Mesenchymal stem cell (in vitro differentiated cells and primary cell): ENCODE data around the gene CBX2.
A peak's percentile ranks its signal among the peaks of the same experiment; 100 is the strongest.

Experiments used
- DNase-seq: peaks from one replicate; pipeline ENCODE4 v3.0.0-alpha.2; 2013
- H2AFZ ChIP-seq: one replicate; pipeline ENCODE4 v1.6.1; 2013; ENCODE audit warnings: low read depth, mild to moderate bottlenecking, control low read depth, inconsistent platforms, low read length, moderate library complexity
- H2AK5ac ChIP-seq: 2 replicates; pipeline ENCODE4 v1.6.1; 2013; ENCODE audit warnings: low read length, moderate library complexity, mild to moderate bottlenecking, inconsistent platforms; ENCODE audit not compliant: severe bottlenecking
- H2BK120ac ChIP-seq: one replicate; pipeline ENCODE4 v1.6.1; 2013; ENCODE audit warnings: low read depth, mild to moderate bottlenecking, inconsistent platforms, low read length, moderate library complexity
- H2BK12ac ChIP-seq, 2 experiments: one replicate each; pipeline ENCODE4 v1.6.1; 2013; ENCODE audit warnings: inconsistent platforms in 2 of 2, low read length in 2 of 2, mild to moderate bottlenecking in 2 of 2, moderate library complexity in 2 of 2, control low read depth in 1 of 2
- H2BK15ac ChIP-seq: one replicate; pipeline ENCODE4 v1.6.1; 2013; ENCODE audit warnings: mild to moderate bottlenecking, low read depth, inconsistent platforms; ENCODE audit not compliant: poor library complexity, severe bottlenecking
- H2BK5ac ChIP-seq: 2 replicates; pipeline ENCODE4 v1.6.1; 2013; ENCODE audit warnings: low read depth, mild to moderate bottlenecking, low read length, control low read depth, inconsistent platforms; ENCODE audit not compliant: poor library complexity, severe bottlenecking
- H3K14ac ChIP-seq, 2 experiments: one replicate each; pipeline ENCODE4 v1.6.1; 2013; ENCODE audit warnings: inconsistent platforms in 2 of 2, low read length in 2 of 2, control low read depth in 1 of 2, mild to moderate bottlenecking in 1 of 2, moderate library complexity in 1 of 2
- H3K18ac ChIP-seq, 2 experiments: one replicate each; pipeline ENCODE4 v1.6.1; 2013; ENCODE audit warnings: inconsistent platforms in 2 of 2, low read length in 2 of 2, control low read depth in 1 of 2, low read depth in 1 of 2, mild to moderate bottlenecking in 1 of 2
- H3K23ac ChIP-seq, 2 experiments: one replicate each; pipeline ENCODE4 v1.6.1; 2013; ENCODE audit warnings: inconsistent platforms in 2 of 2, low read length in 2 of 2, mild to moderate bottlenecking in 2 of 2, moderate library complexity in 2 of 2, control low read depth in 1 of 2
- H3K27ac ChIP-seq: 2 replicates; pipeline ENCODE4 v1.5.1; 2013; ENCODE audit warnings: mild to moderate bottlenecking, moderate library complexity, low read length, control low read depth, inconsistent platforms; ENCODE audit not compliant: poor library complexity, severe bottlenecking
- H3K27me3 ChIP-seq, 2 experiments: 2 replicates each; pipeline versions ENCODE4 v1.6.1 to v1.7.0; 2013; ENCODE audit warnings: low read length in 2 of 2, mild to moderate bottlenecking in 2 of 2, moderate library complexity in 2 of 2, control low read depth in 1 of 2, inconsistent platforms in 1 of 2; ENCODE audit not compliant: control insufficient read depth in 1 of 2, insufficient read depth in 1 of 2
- H3K36me3 ChIP-seq, 2 experiments: 2 replicates each; pipeline versions ENCODE4 v1.6.1 to v1.7.0; 2013; ENCODE audit warnings: low read length in 2 of 2, control low read depth in 1 of 2, inconsistent platforms in 1 of 2, low read depth in 1 of 2, mild to moderate bottlenecking in 1 of 2; ENCODE audit not compliant: insufficient read depth in 2 of 2, control insufficient read depth in 1 of 2
- H3K4ac ChIP-seq, 2 experiments: one replicate each; pipeline ENCODE4 v1.6.1; 2013; ENCODE audit warnings: inconsistent platforms in 2 of 2, low read length in 2 of 2, mild to moderate bottlenecking in 2 of 2, moderate library complexity in 2 of 2, control low read depth in 1 of 2, low read depth in 1 of 2
- H3K4me1 ChIP-seq: 2 replicates; pipeline ENCODE4 v1.6.1; 2013; ENCODE audit warnings: low read depth, low read length, control low read depth; ENCODE audit not compliant: control insufficient read depth, insufficient read depth
- H3K4me2 ChIP-seq: 2 replicates; pipeline ENCODE4 v1.6.1; 2013; ENCODE audit warnings: low read length, mild to moderate bottlenecking, inconsistent platforms; ENCODE audit not compliant: poor library complexity, severe bottlenecking
- H3K4me3 ChIP-seq, 2 experiments: 2 replicates each; pipeline versions ENCODE4 v1.5.1 to v1.7.0; 2013; ENCODE audit warnings: low read length in 2 of 2, mild to moderate bottlenecking in 2 of 2, control low read depth in 1 of 2, low read depth in 1 of 2; ENCODE audit not compliant: insufficient read depth in 1 of 2
- H3K79me1 ChIP-seq: replicated peaks from 2 replicates; pipeline ENCODE4 v1.6.1; 2013; ENCODE audit warnings: mild to moderate bottlenecking, control low read depth, low read length, inconsistent platforms; ENCODE audit not compliant: poor library complexity, severe bottlenecking
- H3K9ac ChIP-seq: 2 replicates; pipeline ENCODE4 v1.7.0; 2013; ENCODE audit warnings: mild to moderate bottlenecking, low read length, moderate library complexity
- H3K9me3 ChIP-seq: 2 replicates; pipeline ENCODE4 v1.7.0; 2013; ENCODE audit warnings: mild to moderate bottlenecking, low read length; ENCODE audit not compliant: control insufficient read depth
- H4K8ac ChIP-seq: one replicate; pipeline ENCODE4 v1.6.1; 2013; ENCODE audit warnings: inconsistent platforms, mild to moderate bottlenecking, low read length, moderate library complexity
- H4K91ac ChIP-seq: one replicate; pipeline ENCODE4 v1.6.1; 2013; ENCODE audit warnings: mild to moderate bottlenecking, low read length, inconsistent platforms
- WGBS: methylation state at CpG from one replicate; pipeline ENCODE4 v1.1.7; 2013; ENCODE audit warnings: mixed read lengths; 5-methylcytosine and 5-hydroxymethylcytosine counted together

CBX2 gene

GRCh38 chr17:79835953-79836509 is 58.1 kb downstream of the CBX2 start:
- Histone ChIP-seq H3K18ac (peak overlapping the region in 1 of 2 experiments; percentile 68), H2BK15ac (no peak overlapping the region), H2BK12ac (peak overlapping the region in 1 of 2 experiments; percentile 43), H2BK120ac (no peak overlapping the region), H3K36me3 (peaks cover 16 to 38% of the 10 kb centered on the region in 2 experiments), H3K9ac (no peak overlapping the region), H3K9me3 (no peaks in the 10 kb centered on the region), H3K79me1 (peaks cover 40% of the 10 kb centered on the region), H3K4me1 (peaks cover 68% of the 10 kb centered on the region), H3K4ac (peak overlapping the region in 1 of 2 experiments; percentile 13), H2BK5ac (no peak overlapping the region), H2AK5ac (no peak overlapping the region), H2AFZ (no peak overlapping the region), H3K4me2 (no peak overlapping the region), H3K27ac (no peak overlapping the region), H3K14ac (no peak overlapping the region), H3K27me3 (peaks cover 12 to 13% of the 10 kb centered on the region in 2 experiments), H4K8ac (no peak overlapping the region), H4K91ac (no peak overlapping the region), H3K4me3 (no peak overlapping the region), H3K23ac (peak overlapping the region in 1 of 2 experiments; percentile 19)
- no peak for DNase-seq
- WGBS, result 28% methylated on average over 24 of the region's 24 CpGs

GRCh38 chr17:79836510-79836971 is 58.6 kb downstream of the CBX2 start:
- peak overlapping the region; percentile 36 to 95 for H3K4me3 ChIP-seq
- no peaks in the 10 kb centered on the region for H3K9me3 ChIP-seq
- H3K4me1 ChIP-seq, result peaks cover 68% of the 10 kb centered on the region
- H3K27me3 ChIP-seq, result peaks cover 16 to 18% of the 10 kb centered on the region in 2 experiments
- H3K27ac ChIP-seq, result no peak overlapping the region
- peak overlapping the region; percentile 6 to 87 for H3K18ac ChIP-seq
- peak overlapping the region; percentile 61 for H4K91ac ChIP-seq
- no peak overlapping the region for H4K8ac ChIP-seq
- H3K23ac ChIP-seq, result peak overlapping the region in 1 of 2 experiments; percentile 76
- H2BK12ac ChIP-seq, result peak overlapping the region in 1 of 2 experiments; percentile 43
- no peak overlapping the region for H3K9ac ChIP-seq
- peak overlapping the region; percentile 100 for H3K4me2 ChIP-seq
- DNase-seq, result peak; percentile 61
- H2BK120ac ChIP-seq, result peak overlapping the region; percentile 39
- H3K14ac ChIP-seq, result peak overlapping the region in 1 of 2 experiments; percentile 82
- H3K79me1 ChIP-seq, result peaks cover 40% of the 10 kb centered on the region
- 16% methylated on average over 13 of the region's 18 CpGs for WGBS
- H2AFZ ChIP-seq, result no peak overlapping the region
- no peak overlapping the region for H2BK15ac ChIP-seq
- peak overlapping the region in 1 of 2 experiments; percentile 13 for H3K4ac ChIP-seq
- H2BK5ac ChIP-seq, result no peak overlapping the region
- H2AK5ac ChIP-seq, result peak overlapping the region; percentile 26
- H3K36me3 ChIP-seq, result peaks cover 16 to 38% of the 10 kb centered on the region in 2 experiments

DNA sequence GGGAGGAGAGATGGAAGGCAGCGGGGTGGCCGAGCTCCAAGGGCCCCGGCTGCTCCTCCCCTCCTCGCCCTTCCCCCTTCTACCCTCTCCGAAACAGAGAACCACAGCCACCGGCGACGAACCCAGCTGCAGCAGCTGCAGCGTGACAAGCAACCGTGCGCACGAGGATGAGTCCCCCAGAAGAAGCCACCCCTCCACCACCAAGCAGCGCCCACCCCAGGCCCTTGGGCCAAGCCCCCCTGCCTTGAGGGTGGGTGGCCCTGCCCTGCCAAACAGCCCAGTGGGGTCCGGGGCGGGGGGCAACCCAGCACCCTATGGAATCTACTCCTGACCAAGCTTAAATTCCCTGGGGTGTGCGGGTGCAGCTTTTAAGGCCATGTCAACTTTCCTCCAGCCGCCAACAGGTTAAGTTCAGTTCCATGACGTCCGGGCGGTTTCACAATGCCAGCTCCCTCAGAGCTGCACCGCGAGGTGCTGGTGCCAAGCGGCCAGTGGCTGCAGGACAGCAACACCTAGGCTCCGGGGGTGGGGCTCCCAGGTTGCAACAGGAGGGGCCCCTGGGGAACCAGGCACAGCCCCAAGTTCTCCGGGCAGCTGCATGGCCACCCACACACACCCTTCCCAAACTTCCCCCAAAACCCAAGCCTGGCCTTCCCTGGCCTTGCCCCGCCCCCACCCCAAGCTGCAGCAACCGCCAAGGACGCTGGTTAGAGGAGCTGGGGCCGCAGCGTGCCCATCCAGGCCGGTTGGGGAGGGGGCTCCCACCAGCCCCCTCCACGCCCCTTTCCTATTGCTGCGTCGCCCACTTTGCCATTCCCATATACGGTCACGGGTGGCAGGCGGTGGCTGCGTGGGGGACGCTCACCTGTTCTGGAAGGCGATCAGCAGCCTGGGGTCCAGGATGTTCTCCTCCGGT is 59.3 kb downstream of the CBX2 start:
- peak overlapping the region in 1 of 2 experiments; percentile 49 for H2BK12ac ChIP-seq
- H2BK15ac ChIP-seq, result no peak overlapping the region
- H3K27me3 ChIP-seq, result peaks cover 23 to 25% of the 10 kb centered on the region in 2 experiments
- peak overlapping the region; percentile 92 for H3K9ac ChIP-seq
- H3K23ac ChIP-seq, result peak overlapping the region in 1 of 2 experiments; percentile 63
- H3K4ac ChIP-seq, result peak overlapping the region; percentile 13 to 62
- H2BK5ac ChIP-seq, result no peak overlapping the region
- no peak overlapping the region for H2AK5ac ChIP-seq
- peaks cover 40% of the 10 kb centered on the region for H3K79me1 ChIP-seq
- DNase-seq, result peak; percentile 86
- H3K4me2 ChIP-seq, result peak overlapping the region; percentile 100
- no peak overlapping the region for H4K8ac ChIP-seq
- H2BK120ac ChIP-seq, result no peak overlapping the region
- peak overlapping the region in 1 of 2 experiments; percentile 94 for H3K14ac ChIP-seq
- peaks cover 65% of the 10 kb centered on the region for H3K4me1 ChIP-seq
- H3K18ac ChIP-seq, result peak overlapping the region; percentile 69 to 91
- peak overlapping the region; percentile 18 for H2AFZ ChIP-seq
- no peaks in the 10 kb centered on the region for H3K9me3 ChIP-seq
- 8% methylated on average over 37 of the region's 41 CpGs for WGBS
- no peak overlapping the region for H3K27ac ChIP-seq
- H3K36me3 ChIP-seq, result peaks cover 16 to 38% of the 10 kb centered on the region in 2 experiments
- H4K91ac ChIP-seq, result peak overlapping the region; percentile 34
- H3K4me3 ChIP-seq, result peak overlapping the region; percentile 30 to 95
